NCI-H2227 (cell line): ENCODE results near the gene PLA2G2D.

Experiments used
- DNase-seq: peaks from one replicate; lab custom pipeline; 2025; ENCODE audit not compliant: unreplicated experiment; lab: John Stamatoyannopoulos, UW

PLA2G2D gene

DNA sequence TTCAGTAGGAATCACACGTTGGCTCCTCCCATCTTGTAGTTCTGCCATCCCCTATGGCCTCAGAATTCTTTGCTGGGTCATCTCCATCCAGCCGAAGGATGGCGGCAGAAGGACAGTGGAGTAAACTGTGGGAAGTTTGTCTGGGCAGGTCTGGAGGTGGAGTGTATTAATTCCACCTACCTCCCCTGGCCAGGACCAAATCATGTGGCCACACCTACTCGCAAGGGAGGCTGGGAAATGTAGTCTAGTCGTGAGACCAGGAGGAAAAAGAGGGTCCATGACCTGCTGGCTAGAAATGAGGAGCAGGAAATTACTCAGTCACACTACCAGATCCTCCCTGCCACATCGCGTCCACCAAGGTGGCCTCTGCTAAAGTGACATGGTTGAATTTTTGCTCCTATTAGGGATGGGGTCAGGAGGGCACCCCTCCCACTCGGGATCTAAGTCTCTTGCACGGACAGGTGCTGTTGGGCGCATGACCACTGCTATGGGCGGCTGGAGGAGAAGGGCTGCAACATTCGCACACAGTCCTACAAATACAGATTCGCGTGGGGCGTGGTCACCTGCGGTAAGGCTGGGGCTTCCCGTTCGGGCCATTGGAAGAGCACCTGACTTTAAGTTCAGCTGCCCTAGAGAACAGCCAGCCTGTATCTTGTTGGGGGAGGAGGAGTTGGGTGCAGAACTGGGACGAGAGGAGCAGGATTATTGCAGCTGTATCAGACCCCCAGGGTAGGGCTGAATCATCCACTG lies 29.8 kb downstream of the PLA2G2D start:
- DNase-seq: no peak

DNA sequence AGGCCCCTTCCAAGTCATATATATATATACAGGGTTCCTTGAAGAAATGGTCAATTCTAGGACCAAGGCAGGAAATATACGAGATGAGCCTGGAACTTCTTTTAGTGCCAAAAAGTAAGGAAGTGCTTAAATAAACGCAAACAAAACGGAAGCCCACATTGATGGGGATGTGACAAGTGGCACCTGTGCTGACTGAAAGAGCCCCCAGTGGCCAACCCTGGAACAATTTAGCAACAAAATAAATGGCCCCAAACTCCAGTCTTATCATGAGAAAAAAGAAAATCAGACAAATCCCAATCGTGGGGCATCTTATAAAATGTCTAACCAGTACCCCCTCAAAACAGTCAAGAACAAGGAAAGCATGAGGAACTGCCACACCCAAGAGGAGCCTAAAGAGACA lies 31.7 kb downstream of the PLA2G2D start:
- DNase-seq: no peak

DNA sequence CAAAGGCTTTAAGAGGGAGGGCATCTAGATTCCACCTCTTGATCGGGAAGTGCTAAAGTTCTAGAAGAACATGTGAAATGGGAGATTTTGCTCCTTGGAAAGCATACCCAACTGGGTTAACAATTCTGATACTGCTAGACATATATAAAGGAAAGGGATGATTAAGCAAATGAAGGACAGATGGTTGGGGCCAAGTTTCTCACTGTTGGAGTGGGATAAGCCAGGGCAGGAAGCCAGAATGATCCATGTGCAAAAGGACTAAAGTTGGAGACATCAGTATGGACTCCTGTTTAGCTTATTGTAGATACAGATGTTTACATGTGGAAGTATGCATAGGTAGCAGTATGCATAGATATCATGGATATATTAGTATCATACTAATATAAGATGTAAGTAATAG lies 32.5 kb downstream of the PLA2G2D start:
- DNase-seq: no peak

DNA sequence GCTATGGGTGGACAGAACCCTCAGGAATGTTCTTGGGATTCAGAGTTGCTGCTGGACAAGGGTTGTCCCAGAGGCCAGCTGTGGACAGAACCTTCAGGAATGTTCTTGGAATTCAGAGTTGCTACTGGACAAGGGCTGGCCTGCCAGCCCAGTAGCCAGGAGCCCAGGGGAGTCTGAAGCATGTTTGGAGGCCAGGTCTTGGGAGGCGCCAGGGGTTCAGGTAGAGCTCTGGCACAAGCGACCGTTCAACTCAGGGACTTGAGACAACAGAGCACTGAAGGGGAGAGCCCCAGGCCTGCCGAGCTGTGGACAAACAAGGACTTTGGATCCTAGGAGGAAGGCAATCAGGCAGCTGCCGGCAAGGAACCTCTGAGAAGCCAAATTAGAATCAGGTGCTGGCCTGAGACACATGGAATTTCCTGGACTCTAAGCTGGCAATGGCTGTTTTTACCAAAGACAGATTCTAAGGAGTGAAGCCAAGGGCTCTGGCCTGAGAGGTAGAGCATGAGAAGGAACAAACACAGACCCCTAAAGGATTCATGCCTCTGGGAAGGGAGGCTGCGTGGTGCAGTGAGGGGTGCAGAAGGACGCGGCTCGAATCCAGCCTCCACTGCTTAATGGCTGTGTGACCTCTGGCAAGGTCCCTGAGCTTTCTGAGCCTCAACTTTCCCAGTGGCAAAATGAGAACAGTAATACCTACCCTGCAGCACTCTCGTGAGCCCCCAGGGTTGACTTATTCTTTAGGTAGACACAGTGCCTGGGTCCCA lies 36.0 kb downstream of the PLA2G2D start:
- no peak for DNase-seq

DNA sequence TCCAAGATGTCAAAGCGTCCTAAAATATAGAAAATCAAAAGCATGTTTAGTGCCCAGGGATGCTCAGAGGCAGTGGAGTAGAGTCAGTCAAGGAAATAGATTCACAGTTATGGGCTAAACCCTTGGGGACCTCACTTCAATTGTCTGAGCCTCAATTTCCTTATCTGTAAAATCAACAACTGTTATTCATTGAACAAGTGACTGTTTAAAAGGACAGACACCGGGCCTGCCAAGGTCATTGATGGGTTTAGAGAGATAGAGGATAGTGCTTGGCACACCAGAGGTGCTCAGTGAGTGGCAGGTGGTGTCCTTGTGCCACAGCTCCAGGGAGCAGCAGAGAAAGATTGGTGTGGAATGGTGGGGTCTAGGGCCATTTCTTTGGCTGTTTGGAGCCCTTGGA lies 36.6 kb downstream of the PLA2G2D start:
- DNase-seq: no peak

DNA sequence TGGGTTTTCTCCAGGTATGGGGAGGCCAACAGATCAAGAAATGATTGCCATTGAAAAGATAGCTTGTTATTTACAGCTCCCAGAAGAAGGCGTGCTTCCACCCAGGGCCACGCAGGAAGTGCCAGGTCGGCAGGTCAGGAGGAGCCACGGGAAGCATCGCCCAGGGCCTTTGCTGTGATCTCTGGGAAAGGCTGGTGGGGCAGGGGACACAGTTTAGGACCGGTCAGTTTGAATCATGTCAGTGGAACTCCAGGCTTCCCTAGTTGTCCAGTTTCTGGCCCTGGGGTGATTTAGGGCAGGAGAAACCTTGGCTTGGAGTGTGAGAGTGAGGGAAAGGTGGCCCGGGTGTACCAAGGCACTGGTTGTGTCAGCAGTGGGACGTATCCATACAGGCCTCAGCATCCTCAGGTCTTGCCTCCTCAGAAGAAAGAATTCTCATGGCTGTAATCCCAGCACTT lies 38.0 kb downstream of the PLA2G2D start:
- DNase-seq: no peak

DNA sequence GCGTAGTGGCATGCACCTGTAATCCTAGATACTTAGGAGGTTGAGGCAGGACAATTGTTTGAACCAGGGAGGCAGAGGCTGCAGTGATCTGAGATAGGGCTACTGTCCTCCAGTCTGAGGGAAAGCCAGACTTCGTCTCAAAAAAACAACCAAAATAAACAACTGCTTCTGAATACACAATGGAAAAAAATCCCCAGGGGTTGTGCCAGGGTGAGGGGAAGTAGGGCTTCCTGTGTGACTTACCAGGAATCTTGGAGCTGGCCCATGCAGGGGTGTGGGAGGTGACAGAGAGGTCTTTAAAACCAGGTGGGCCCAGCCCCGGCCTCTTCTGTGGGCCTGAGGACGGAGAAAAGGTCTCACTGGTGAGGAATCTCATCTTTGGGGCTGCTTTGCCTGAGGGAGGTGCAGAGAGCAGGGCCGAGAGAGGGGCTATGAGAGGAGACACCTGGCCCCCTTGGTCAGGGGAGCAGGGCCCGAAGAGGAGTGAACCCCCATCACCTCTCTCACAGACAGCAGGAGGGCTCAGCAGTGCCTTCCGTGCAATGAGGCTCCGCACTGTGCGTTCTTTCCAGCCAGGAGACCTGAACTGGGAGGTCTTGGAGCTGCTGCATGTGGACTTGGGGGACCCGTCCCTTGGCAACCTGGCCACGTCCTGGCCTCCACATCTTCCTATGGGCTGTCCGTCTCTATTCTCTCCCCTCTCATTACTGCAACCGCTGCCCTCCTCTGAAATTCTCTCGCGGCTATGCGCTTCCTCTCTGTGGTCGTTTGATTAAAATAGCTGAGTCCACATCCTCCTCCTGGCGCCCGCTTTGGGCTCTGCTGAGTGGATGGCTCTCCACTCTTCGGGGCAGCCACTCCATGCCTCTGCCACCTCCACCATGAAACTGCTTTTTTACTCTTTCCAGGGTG lies 38.6 kb downstream of the PLA2G2D start:
- no peak for DNase-seq

DNA sequence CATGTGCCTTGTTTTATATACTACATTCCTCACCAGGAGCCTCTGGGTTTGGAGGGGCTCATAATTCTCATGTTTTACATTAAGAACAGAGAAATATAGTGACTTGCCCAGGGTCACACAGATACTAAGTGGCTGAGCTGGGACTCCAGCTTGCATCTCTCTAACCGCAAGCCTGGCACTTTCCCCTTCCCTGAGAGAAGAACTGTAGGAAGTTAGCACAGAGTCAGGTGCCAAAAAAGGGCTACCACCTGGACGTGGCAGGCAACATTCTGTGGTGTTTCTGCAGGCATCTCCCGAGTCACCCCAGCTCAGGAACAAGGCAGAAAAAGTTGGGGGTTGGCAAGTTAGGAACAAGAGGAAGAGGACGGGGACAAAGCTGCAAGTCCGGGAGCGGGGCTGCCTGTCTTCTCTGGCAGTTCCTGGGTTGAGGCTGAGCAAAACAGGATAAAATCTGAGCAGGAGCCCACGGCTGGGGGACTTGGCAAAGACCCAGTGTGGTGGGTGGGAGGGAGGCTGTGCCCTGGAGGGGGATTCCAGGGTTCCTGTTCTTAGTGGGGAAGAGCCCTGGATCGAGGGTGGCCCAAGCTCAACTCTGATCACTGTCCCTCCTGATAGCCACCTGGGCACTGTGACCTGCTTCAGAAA lies 39.6 kb downstream of the PLA2G2D start:
- DNase-seq: no peak

DNA sequence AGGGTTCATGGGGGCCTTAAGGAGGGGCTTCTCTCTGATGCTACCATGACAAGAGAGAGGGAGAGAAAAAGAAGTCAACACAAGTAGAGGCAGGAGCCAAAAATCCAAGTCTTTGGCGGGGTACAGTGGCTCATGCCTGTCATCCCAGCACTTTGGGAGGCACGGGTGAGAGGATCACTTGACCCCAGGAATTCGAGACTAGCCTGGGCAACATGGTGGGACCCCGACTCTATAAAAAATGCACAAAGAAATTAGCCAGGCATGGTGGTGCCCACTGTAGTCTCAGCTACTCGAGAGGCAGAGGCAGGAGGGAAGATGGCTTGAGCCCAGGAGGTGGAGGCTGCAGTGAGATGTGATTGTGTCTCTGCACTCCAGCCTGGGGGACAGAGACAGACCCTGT lies 40.6 kb downstream of the PLA2G2D start:
- no peak for DNase-seq

DNA sequence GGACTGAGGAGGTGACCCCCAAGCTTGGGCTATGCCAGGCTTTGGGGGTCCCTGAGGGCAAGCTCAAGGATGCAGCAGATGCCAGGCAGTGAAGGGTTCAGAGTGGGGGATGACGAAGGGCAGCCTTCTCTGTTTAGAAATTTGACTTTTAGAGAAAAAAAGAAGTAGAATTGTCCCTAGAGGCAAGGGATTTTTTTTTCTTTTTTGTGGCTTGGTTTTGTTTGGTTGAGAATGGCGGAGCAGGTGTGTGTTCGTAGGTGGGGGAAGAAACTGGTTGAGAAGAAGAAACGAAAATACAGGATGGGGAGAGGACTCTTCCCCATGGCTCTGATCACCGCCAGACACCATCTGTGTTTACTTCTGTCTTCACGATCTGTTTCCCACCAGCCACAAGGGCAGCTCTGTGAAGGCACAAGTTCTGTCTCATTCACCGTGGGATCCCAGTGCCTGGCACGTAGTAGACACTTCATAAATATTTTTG lies 41.1 kb downstream of the PLA2G2D start:
- no peak for DNase-seq

DNA sequence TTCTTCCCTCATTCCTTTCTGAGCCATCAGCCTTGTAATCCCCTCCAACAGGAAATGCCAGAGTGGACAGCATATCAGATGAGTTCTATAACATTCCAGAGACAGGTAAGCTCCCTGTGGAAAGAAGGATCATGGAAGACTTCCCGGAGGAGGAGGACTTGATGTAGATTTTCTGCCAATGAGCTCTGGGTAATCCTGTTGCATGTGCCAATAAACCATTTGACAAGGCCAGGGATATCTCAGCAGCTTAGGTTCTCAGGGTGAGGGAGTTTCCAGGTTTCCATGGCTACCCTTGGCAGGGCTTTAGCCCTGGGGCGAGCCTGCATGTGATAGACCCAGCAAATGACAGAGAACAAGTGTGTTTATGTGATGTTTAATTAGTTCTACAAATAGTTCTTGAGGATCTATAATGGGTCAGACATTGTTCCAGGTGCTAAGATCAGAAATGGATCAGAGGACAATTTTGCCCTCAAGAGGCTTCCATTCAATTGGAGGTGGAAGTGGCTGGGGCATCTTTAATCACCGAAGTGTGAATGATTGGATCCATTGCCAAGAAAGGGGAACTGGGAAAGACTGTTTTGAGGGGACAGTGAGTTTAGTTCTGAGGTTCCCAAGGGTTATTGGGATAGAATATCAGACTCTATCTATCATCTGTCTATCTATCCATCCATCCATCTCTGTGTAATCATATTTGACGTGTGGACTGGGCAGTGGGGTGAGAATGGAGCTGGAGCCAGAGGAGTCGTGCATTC lies 42.5 kb downstream of the PLA2G2D start:
- no peak for DNase-seq

DNA sequence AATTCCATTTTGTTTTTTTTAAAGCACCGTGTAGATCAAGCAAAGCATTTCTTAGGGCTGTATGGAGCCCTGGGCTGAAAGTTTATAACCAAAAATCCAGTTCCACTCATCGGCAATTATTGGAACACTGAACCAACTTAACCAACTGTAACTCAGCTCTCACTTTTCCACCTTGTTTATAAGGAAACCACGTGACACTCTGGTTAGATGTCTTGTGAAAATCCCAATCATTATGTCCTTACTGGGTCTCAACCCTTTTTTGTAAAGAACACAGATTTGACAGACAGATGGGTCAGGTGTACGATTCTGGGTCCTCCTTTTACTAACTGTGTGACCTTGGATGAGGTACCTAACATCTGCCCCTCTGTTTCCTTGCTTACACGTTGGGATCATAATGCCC lies 43.1 kb downstream of the PLA2G2D start:
- no peak for DNase-seq

DNA sequence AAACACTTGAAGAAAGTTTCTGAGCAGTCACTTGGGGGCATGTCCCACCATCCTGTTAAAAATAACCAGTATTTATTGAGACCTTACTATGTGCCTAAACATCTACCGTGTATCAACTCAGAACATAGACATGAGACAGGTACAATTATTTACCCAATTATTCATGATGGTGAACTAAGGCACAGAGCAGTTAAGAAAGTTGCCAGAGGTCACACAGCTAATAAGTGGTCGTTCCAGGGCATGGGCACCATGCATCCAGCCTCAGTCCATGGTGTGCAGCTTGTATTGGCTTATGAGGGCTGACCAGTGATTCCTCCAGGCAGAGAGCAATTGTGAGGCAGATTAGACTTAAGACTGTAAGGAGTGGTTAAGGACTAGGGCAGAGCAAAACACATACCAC lies 44.0 kb downstream of the PLA2G2D start:
- DNase-seq: no peak

DNA sequence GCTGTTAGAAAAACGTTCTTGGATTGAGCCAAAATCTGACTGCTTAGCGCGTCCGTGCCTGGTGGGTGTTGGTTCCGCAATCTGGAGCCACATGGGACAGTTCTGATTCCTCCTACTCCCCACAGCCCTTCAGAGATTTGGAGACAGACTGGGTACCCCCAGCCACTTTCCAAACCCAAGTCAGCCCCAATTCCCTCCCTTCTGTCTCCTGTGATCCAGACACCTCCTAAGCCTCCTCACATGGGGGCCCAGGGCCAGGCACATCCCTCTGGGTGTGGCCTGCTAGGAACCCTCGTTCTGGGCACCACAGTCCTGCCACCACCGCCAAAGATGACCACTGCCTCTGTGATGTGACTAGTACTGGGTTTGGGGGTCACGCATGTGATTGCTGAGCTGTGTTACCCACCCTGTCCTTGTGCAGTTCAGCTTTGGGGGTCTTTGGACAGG lies 44.6 kb downstream of the PLA2G2D start:
- no peak for DNase-seq

DNA sequence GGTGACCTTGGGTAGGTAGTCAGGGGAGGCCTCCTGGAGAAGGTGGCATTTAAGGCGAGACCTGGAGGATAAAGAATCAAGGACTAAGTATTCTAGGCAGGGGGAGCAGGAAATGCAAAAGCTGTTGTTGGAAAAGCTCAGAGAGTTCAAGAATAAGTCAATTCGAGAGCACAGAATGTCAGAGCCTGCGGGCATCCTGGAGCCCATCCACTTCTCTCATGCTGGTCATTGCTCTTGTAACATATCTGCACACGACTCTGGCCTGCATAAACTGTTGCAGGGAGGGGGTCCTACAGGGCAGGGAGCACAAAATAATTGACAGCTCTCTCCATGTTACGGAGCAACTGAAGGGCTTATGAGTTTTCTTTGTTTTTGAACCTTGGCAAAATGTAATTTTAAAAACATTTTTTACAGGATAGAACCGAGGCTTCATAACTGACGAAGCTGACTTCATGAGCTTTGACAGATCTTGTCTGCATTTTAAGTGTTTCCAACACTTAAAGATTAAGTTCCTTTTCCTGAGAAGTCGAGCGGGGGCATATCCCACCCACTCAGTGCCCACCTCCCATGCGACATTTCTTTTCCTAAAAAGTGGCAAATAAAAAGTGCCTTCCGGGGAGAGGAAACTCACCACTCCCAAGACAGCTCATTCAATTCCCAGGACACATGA lies 45.1 kb downstream of the PLA2G2D start:
- no peak for DNase-seq

DNA sequence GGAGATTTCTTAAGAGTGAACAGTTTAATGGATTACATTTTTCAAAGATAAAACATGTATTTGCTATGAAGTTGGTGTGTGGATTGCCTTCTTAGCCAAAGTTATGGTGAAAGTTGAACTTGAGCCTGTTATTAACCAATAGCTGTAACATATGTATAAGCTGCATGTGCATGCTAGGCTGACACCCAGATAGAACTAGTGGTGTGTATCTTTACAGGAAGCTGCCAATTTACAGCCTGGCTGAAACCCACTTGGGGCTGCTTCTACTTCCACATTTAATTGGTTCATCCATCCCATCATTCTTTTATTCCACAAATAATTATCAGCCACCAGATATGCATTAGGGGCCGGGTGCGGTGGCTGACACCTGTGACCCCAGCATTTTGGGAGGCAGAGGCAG lies 46.1 kb downstream of the PLA2G2D start:
- DNase-seq: no peak

DNA sequence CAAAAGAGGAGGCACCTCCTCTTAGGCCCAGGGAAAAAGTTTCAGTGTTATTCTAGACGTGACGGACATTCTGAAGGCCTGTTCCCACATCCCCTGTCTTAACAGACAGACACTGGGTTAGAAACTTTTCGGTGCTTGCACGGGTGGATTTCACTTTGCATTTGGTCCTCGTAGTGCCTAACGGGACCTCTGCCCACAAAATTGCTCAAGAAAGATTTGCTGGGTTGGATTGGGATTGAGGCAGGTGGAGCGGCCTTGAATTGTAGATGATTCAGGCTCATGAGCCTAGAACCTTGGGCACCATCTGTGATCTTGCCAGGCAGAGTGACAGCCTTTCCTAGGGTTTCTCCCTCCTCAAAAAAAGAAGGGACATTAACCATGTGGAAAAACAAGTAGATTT lies 46.6 kb downstream of the PLA2G2D start:
- DNase-seq: no peak

DNA sequence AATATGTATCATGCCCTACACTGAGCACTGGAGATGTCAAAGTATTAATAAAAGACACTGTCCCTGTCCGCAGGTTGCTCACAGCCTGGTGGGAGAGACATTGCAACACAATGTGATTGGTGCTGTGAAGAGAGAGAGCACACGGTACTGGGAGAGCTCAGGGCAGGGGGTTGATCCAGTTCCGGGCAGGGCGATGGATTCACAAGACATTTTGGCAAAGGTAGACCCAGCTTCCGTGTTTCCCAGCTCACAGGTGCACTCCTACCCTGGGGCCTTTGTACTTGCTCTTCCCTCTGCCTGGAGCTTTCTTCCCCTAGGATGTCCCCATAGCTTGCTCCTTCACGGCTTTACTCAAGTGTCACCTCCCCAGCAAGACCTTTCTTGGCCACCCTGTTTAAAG lies 47.9 kb downstream of the PLA2G2D start:
- no peak for DNase-seq

DNA sequence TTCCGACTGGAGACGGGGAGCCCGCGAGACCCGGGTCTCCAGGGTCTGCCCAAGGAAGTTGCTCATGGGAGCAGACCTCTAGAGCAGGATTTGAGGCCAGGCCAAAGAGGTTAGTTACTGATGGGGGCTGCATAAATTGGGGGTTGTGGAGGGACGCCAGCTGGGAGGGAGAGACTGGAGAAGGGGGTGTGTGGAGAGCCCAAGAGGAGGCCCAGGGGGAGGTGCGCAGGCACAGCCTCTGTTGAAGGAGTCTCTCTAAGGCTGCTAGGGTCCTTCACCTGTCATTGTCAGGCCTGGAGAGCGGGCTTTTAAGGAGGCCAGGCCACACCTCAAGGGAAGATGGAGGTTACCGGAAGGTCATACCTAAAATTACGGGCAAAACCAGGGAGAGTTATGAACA lies 49.0 kb downstream of the PLA2G2D start:
- DNase-seq: no peak

DNA sequence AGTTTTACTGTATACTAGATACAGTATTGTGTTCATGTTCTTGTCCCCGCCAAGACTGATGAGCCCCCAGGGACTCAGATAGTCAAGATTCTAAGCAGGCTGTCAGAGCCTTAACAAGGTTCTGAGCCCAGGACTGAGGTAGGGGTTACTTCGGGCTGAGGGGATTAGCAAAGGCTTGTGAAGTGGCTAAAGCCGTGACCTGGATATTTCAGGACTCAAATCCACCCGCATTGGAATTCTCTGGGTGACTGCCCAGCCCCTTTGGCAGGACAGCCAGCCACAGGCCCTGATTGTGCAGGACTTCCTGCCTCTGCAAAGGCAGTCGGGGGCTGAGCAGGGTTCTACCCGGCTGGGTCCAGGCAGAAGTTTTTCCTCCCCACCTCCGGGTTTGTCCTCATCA lies 49.5 kb downstream of the PLA2G2D start, which contains the start of gene PLA2G5:
Gene PLA2G5, plus strand, starts transcription at position 321 of the 400 bp plus-strand sequence. CDS start 14,637 bp downstream, outside the sequence.
- no peak for DNase-seq
